Heart left ventricle (tissue), 13 donors: ENCODE data around the gene SNX17.

Experiments used
- POLR2A ChIP-seq, 2 donors: fragments of 450-650 bp; IDR thresholded peaks; one replicate each; pipeline ENCODE4 v1.6.1; 2017; ENCODE audit warnings: antibody characterized with exemption in 2 of 2, mild to moderate bottlenecking in 2 of 2, moderate library complexity in 2 of 2
- TF ChIP-seq, protein P1 (sequence below), 12 donors: fragments of 200-600 bp; sonication (generic) in 4 of 12; IDR thresholded peaks; one replicate each; pipeline versions ENCODE4 v1.5.0 to v1.8.0; 2018 to 2022; ENCODE audit warnings: antibody characterized with exemption in 12 of 12, mild to moderate bottlenecking in 5 of 12
- donor health status: ischemic (EF 13 %, LVEDD 7.1; RV severe dilation, severe dysfunction).
- donor health status: DM: no; HTN: yes; CAD: no.
- donor health status: DM: no; HTN: no; CAD: no.
- donor health status: ischemic (EF 25% LVEDD 6.9; RV normal size, moderate dysfunction).
- donor health status: ischemic (EF 25% LVEDD 5.7; RV mildly dilated, moderate dysfunction).
- donor health status: ischemic (EF 35%, LVEDD 5.7; RV mildly dilated, moderate dysfunction).
- donor health status: nonischemic (EF 11% LVEDD 7.7; RV severe dilation, severe dysfunction).
- donor health status: DM: yes; HTN: yes; CAD: no.
- donor health status: PGD.
- donor health status: ischemic (EF 29% LVEDD 5.4; RV normal size, mild dysfunction).
- donor health status: nonischemic (EF 23%, LVEDD 6.1; RV moderate dilation, normal function).

DNA sequence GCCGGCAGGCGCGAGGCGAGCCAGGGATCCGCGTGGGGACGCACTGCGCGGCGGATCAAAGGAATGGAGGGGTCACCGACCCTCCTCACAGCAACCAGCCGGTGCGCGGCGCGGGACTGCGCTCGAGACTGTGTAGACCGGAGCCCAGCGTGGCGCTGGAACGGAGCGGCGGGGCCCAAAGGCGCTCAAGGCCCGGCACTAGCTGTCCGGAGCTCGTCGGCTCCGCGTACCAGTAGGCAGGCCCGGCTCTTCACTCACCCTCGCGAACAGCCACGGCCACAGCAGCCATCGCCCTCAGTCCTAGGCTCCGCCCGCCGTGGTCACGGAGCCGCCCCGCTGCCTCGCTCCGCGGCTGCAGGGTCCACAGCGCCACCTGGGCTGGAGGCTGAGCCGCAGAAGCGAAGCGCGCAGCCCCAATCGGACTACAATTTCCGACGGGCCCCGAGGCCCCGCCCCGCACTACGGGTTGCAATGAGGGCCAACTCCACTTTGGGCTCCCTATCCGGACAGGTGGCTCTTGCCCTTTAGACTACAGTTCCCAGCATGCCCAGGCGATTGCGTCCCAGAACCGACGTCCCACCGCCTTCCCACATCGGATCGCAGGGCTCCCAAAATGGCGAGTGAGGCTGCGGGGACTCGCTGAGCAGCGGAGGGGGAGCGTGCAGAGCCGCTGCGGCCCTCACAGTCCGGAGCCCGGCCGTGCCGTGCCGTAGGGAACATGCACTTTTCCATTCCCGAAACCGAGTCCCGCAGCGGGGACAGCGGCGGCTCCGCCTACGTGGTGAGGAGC, at the start of gene SNX17, which contains the start of gene EIF2B4:
- TF ChIP-seq, protein P1, sequence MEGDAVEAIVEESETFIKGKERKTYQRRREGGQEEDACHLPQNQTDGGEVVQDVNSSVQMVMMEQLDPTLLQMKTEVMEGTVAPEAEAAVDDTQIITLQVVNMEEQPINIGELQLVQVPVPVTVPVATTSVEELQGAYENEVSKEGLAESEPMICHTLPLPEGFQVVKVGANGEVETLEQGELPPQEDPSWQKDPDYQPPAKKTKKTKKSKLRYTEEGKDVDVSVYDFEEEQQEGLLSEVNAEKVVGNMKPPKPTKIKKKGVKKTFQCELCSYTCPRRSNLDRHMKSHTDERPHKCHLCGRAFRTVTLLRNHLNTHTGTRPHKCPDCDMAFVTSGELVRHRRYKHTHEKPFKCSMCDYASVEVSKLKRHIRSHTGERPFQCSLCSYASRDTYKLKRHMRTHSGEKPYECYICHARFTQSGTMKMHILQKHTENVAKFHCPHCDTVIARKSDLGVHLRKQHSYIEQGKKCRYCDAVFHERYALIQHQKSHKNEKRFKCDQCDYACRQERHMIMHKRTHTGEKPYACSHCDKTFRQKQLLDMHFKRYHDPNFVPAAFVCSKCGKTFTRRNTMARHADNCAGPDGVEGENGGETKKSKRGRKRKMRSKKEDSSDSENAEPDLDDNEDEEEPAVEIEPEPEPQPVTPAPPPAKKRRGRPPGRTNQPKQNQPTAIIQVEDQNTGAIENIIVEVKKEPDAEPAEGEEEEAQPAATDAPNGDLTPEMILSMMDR (IDR thresholded peaks at IDR 0.05): peak; percentile 52 to 96 (median 82)
- peak in 1 of 2 donors; percentile 62 for TF ChIP-seq POLR2A (IDR thresholded peaks at IDR 0.05)
